Kidney (tissue), 14 donors: ENCODE data around the gene IL17RE. TPM values are rescaled to one million over a fixed set of nuclear protein-coding genes. Genes with fewer than 3 reads are reported as not detected.

Source experiments
- DNase-seq, 5 donors: peaks; one replicate each; pipeline ENCODE4 v3.0.0-alpha.2; 2013 to 2020
- FAIRE-seq: peaks from 2 replicates; lab custom pipeline; 2012; peaks lifted over from hg19 to GRCh38; lab: Jason Lieb, UNC
- H3K27ac ChIP-seq, 2 donors: one replicate each; pipeline ENCODE4 v1.7.0; 2013; ENCODE audit warnings: low read depth in 2 of 2, low read length in 2 of 2, inconsistent platforms in 1 of 2
- H3K27me3 ChIP-seq: one replicate; pipeline ENCODE4 v1.7.1; 2013; ENCODE audit warnings: low read length, inconsistent platforms; ENCODE audit not compliant: control insufficient read depth, insufficient read depth
- H3K36me3 ChIP-seq, 3 donors: one replicate each; pipeline versions ENCODE4 v1.7.0 to v1.7.1; 2013; ENCODE audit warnings: low read length in 3 of 3, control low read depth in 1 of 3, inconsistent platforms in 1 of 3; ENCODE audit not compliant: insufficient read depth in 3 of 3, control insufficient read depth in 2 of 3
- H3K4me1 ChIP-seq, 3 donors: one replicate each; pipeline versions ENCODE4 v1.7.0 to v1.7.1; 2013; ENCODE audit warnings: low read length in 3 of 3, inconsistent platforms in 1 of 3, low read depth in 1 of 3; ENCODE audit not compliant: control insufficient read depth in 2 of 3, insufficient read depth in 2 of 3
- H3K4me3 ChIP-seq, 3 donors: one replicate each; pipeline versions ENCODE4 v1.7.0 to v1.8.1; 2013; ENCODE audit warnings: low read length in 3 of 3, control low read depth in 1 of 3, inconsistent platforms in 1 of 3
- H3K9ac ChIP-seq, 3 donors: one replicate each; pipeline versions ENCODE4 v1.7.0 to v1.7.1; 2013; ENCODE audit warnings: low read length in 3 of 3, control low read depth in 1 of 3, inconsistent platforms in 1 of 3
- H3K9me3 ChIP-seq, 3 donors: one replicate each; pipeline versions ENCODE4 v1.7.0 to v1.7.1; 2013; ENCODE audit warnings: low read length in 3 of 3, control low read depth in 1 of 3, inconsistent platforms in 1 of 3; ENCODE audit not compliant: control insufficient read depth in 2 of 3, insufficient read depth in 1 of 3
- CTCF ChIP-seq: IDR thresholded peaks from 3 replicates; pipeline ENCODE4 v1.5.1; 2012; ENCODE audit warnings: mild to moderate bottlenecking, moderate library complexity, borderline replicate concordance; ENCODE audit not compliant: insufficient read depth; ENCODE audit errors: extremely low read depth
- intact Hi-C: fragments of 100-400 bp; cut with DNase I; formaldehyde crosslinking; loops from one replicate; pipeline ENCODE4 v1.11.1; 2022
- polyA plus RNA-seq: library from polyadenylated mRNA; stranded (reverse); fragments of 350-450 nt; fragmentation: Illumina TruSeq; extraction: RNeasy Lipid Tissue Mini Kit (QIAGEN cat#74804); gene quantifications from one replicate; pipeline ENCODE4 v1.2.3, GENCODE V29; 2014; ENCODE audit warnings: low read depth, low replicate concordance; ENCODE audit not compliant: insufficient read depth
- total RNA-seq: library from RNA; stranded (reverse); fragmentation: NEBNext Ultra II Directional; extraction: Animal tissue kit (Norgen Biotek cat#: 25700); gene quantifications from one replicate; pipeline ENCODE4 v1.2.1, GENCODE V29; 2021
- donor health status: control.
- donor health status: control.
- donor health status: control.
- donor health status: control.
- donor health status: control.
- donor health status: DM: yes; HTN: yes; CAD: no.
- donor health status: Normal renal cell carcinoma (clear cell type).

Gene IL17RE
- total and polyA plus RNA-seq, 2 donors from 2014 or later, result 7.5 to 8.5 TPM

GRCh38 chr3:9957214-9957613 lies 54.6 kb downstream of the IL17RE start:
- DNase-seq, result no peak
- H3K9ac ChIP-seq, result no peak overlapping the region
- no peak for TF ChIP-seq CTCF
- H3K4me3 ChIP-seq, result no peak overlapping the region
- no peak for FAIRE-seq
- H3K9me3 ChIP-seq, result no peaks in the 10 kb centered on the region
- intact Hi-C loops, result no loop called here
- H3K4me1 ChIP-seq, result peaks cover 0 to 2% (median 0%) of the 10 kb centered on the region in 3 donors
- no peaks in the 10 kb centered on the region for H3K27me3 ChIP-seq
- peaks cover 0 to 5% (median 0%) of the 10 kb centered on the region in 3 donors for H3K36me3 ChIP-seq
- H3K27ac ChIP-seq, result no peak overlapping the region

- DNase-seq (no peak), FAIRE-seq (no peak)
- H3K27ac ChIP-seq, result no peak overlapping the region
- H3K4me3 ChIP-seq, result no peak overlapping the region
- peaks cover 2 to 28% (median 14%) of the 10 kb centered on the region in 3 donors for H3K36me3 ChIP-seq
- H3K4me1 ChIP-seq, result no peaks in the 10 kb centered on the region
- no peak overlapping the region for H3K9ac ChIP-seq
- H3K9me3 ChIP-seq, result no peaks in the 10 kb centered on the region
- H3K27me3 ChIP-seq, result no peaks in the 10 kb centered on the region
- TF ChIP-seq CTCF, result no peak
- intact Hi-C loops, result no loop called here
Measured at GRCh38 chr3:9965200-9965875, 62.7 kb downstream of the IL17RE start.

Other genes starting within 250 kb of the IL17RE start
- gene CPNE9, start 199.0 kb upstream of the IL17RE start, total RNA-seq, result 0.16 TPM
- 0.19 TPM for gene CPNE9, start 199.0 kb upstream of the IL17RE start, polyA plus RNA-seq
- gene BRPF1, start 171.1 kb upstream of the IL17RE start, total RNA-seq, result 22.4 TPM
- 6.2 TPM for gene BRPF1, start 171.1 kb upstream of the IL17RE start, polyA plus RNA-seq
- 31.1 TPM for gene OGG1, start 152.9 kb upstream of the IL17RE start, total RNA-seq
- 51.6 TPM for gene OGG1, start 152.9 kb upstream of the IL17RE start, polyA plus RNA-seq
- 31.2 TPM for gene CAMK1, start 132.9 kb upstream of the IL17RE start, total RNA-seq
- 52.7 TPM for gene CAMK1, start 132.9 kb upstream of the IL17RE start, polyA plus RNA-seq
- 65.1 TPM for gene TADA3, start 110.4 kb upstream of the IL17RE start, total RNA-seq
- 58.4 TPM for gene TADA3, start 110.4 kb upstream of the IL17RE start, polyA plus RNA-seq
- gene ARPC4, start 109.8 kb upstream of the IL17RE start, total RNA-seq, result 164 TPM
- 138 TPM for gene ARPC4, start 109.8 kb upstream of the IL17RE start, polyA plus RNA-seq
- 61.0 TPM for gene TTLL3, start 92.6 kb upstream of the IL17RE start, total RNA-seq
- 27.5 TPM for gene TTLL3, start 92.6 kb upstream of the IL17RE start, polyA plus RNA-seq
- gene RPUSD3, start 58.8 kb upstream of the IL17RE start, total RNA-seq, result 29.1 TPM
- gene RPUSD3, start 58.8 kb upstream of the IL17RE start, polyA plus RNA-seq, result 53.2 TPM
- gene CIDEC, start 22.6 kb upstream of the IL17RE start, total RNA-seq, result not detected
- gene CIDEC, start 22.6 kb upstream of the IL17RE start, polyA plus RNA-seq, result not detected
- 30.3 TPM for gene JAGN1, start 12.2 kb upstream of the IL17RE start, total RNA-seq
- gene JAGN1, start 12.2 kb upstream of the IL17RE start, polyA plus RNA-seq, result 55.3 TPM
- gene IL17RC, start 14.2 kb downstream of the IL17RE start, total RNA-seq, result 27.5 TPM
- 31.5 TPM for gene IL17RC, start 14.2 kb downstream of the IL17RE start, polyA plus RNA-seq
- 43.2 TPM for gene CRELD1, start 31.0 kb downstream of the IL17RE start, total RNA-seq
- 56.7 TPM for gene CRELD1, start 31.0 kb downstream of the IL17RE start, polyA plus RNA-seq
- gene PRRT3, start 49.6 kb downstream of the IL17RE start, total RNA-seq, result 3.9 TPM
- 3.6 TPM for gene PRRT3, start 49.6 kb downstream of the IL17RE start, polyA plus RNA-seq
- gene EMC3, start 84.0 kb downstream of the IL17RE start, total RNA-seq, result 63.5 TPM
- 107 TPM for gene EMC3, start 84.0 kb downstream of the IL17RE start, polyA plus RNA-seq
- 4.8 TPM for gene FANCD2, start 123.6 kb downstream of the IL17RE start, total RNA-seq
- 0.86 TPM for gene FANCD2, start 123.6 kb downstream of the IL17RE start, polyA plus RNA-seq
- not detected for gene FANCD2OS, start 205.4 kb downstream of the IL17RE start, total RNA-seq
- not detected for gene FANCD2OS, start 205.4 kb downstream of the IL17RE start, polyA plus RNA-seq
- gene BRK1, start 212.8 kb downstream of the IL17RE start, total RNA-seq, result 130 TPM
- gene BRK1, start 212.8 kb downstream of the IL17RE start, polyA plus RNA-seq, result 308 TPM
- 40.0 TPM for gene VHL, start 238.9 kb downstream of the IL17RE start, total RNA-seq
- gene VHL, start 238.9 kb downstream of the IL17RE start, polyA plus RNA-seq, result 11.7 TPM